ENCODE measurements around the gene DHRS13.
"Not testable (repeated sequence)": the region's sequence is repeated elsewhere in the genome, so short reads cannot be mapped to it uniquely, and the experiment has no call there.

DHRS13 gene

GRCh38 chr17:28908640-28909167, 5.8 kb upstream of the DHRS13 start:
- DNase-seq (ENCODE audit: low read depth), result no peak
- TF ChIP-seq, protein P1, sequence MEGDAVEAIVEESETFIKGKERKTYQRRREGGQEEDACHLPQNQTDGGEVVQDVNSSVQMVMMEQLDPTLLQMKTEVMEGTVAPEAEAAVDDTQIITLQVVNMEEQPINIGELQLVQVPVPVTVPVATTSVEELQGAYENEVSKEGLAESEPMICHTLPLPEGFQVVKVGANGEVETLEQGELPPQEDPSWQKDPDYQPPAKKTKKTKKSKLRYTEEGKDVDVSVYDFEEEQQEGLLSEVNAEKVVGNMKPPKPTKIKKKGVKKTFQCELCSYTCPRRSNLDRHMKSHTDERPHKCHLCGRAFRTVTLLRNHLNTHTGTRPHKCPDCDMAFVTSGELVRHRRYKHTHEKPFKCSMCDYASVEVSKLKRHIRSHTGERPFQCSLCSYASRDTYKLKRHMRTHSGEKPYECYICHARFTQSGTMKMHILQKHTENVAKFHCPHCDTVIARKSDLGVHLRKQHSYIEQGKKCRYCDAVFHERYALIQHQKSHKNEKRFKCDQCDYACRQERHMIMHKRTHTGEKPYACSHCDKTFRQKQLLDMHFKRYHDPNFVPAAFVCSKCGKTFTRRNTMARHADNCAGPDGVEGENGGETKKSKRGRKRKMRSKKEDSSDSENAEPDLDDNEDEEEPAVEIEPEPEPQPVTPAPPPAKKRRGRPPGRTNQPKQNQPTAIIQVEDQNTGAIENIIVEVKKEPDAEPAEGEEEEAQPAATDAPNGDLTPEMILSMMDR (IDR thresholded peaks at IDR 0.05; ENCODE audit: low read depth, low read length), result no peak
- no peak for TF ChIP-seq POLR2A (IDR thresholded peaks at IDR 0.05; ENCODE audit: extremely low read depth, insufficient read length)
- TF ChIP-seq MAX (IDR thresholded peaks at IDR 0.05; ENCODE audit: low read depth, low read length), result no peak
- no peak for TF ChIP-seq MYC (IDR thresholded peaks at IDR 0.05; ENCODE audit: low read depth, low read length)
- no peak overlapping the region for H3K4me3 ChIP-seq (ENCODE audit: low read depth, low read length)

DNA sequence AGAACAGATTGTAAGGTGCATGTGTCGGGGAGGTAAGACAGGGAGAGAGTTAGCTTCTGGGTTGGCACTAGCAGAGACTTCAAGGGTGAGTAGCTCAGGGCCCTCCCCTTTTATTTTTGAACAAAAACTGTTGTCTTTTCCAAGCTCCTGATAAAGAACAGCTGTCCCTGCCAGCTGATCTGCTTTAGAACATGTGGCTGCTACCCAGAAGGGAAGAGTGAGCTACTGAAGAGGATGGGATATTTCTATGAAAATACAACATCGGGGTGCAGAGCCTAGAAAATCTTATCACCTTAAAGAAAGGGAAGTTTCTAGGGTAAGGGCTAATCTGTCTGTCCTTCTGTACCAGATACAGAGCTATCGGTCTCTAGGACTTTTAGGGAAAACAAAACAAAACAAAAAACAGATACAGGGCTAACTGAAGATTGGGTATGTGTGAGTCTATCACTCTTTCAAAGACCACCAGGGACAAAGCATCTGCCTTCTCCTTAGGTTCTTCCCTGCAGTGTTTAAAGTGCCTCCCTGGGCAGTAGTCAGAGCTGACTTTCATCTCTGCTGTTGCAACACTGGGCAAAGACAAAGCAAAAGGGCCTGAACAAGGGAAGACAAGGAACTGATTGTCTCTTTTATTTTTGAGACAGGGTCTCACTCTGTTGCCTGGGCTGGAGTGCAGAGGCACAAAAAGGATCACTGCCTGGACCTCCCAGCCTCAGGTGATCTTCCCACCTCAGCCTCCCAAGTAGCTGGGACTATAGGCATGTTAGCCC, 5.0 kb upstream of the DHRS13 start:
- no peak for TF ChIP-seq MYC (IDR thresholded peaks at IDR 0.05; ENCODE audit: low read depth, low read length)
- TF ChIP-seq MAX (IDR thresholded peaks at IDR 0.05; ENCODE audit: low read depth, low read length), result no peak
- TF ChIP-seq, protein P1 (IDR thresholded peaks at IDR 0.05; ENCODE audit: low read depth, low read length), result no peak
- no peak for TF ChIP-seq POLR2A (IDR thresholded peaks at IDR 0.05; ENCODE audit: extremely low read depth, insufficient read length)
- no peak for DNase-seq (ENCODE audit: low read depth)
- no peak overlapping the region for H3K4me3 ChIP-seq (ENCODE audit: low read depth, low read length)

GRCh38 chr17:28906706-28907438, 4.0 kb upstream of the DHRS13 start:
- TF ChIP-seq, protein P1 (IDR thresholded peaks at IDR 0.05; ENCODE audit: low read depth, low read length), result no peak
- TF ChIP-seq POLR2A (IDR thresholded peaks at IDR 0.05; ENCODE audit: extremely low read depth, insufficient read length) (no peak), MAX (IDR thresholded peaks at IDR 0.05; ENCODE audit: low read depth, low read length) (no peak), MYC (IDR thresholded peaks at IDR 0.05; ENCODE audit: low read depth, low read length) (no peak)
- H3K4me3 ChIP-seq (ENCODE audit: low read depth, low read length), result no peak overlapping the region
- DNase-seq (ENCODE audit: low read depth), result no peak

- no peak overlapping the region for H3K4me3 ChIP-seq (ENCODE audit: low read depth, low read length)
- TF ChIP-seq, protein P1 (IDR thresholded peaks at IDR 0.05; ENCODE audit: low read depth, low read length), result no peak
- no peak for TF ChIP-seq MAX (IDR thresholded peaks at IDR 0.05; ENCODE audit: low read depth, low read length)
- TF ChIP-seq MYC (IDR thresholded peaks at IDR 0.05; ENCODE audit: low read depth, low read length), result no peak
- TF ChIP-seq POLR2A (IDR thresholded peaks at IDR 0.05; ENCODE audit: extremely low read depth, insufficient read length), result no peak
- no peak for DNase-seq (ENCODE audit: low read depth)
Measured at GRCh38 chr17:28906276-28906675, 3.4 kb upstream of the DHRS13 start.

DNA sequence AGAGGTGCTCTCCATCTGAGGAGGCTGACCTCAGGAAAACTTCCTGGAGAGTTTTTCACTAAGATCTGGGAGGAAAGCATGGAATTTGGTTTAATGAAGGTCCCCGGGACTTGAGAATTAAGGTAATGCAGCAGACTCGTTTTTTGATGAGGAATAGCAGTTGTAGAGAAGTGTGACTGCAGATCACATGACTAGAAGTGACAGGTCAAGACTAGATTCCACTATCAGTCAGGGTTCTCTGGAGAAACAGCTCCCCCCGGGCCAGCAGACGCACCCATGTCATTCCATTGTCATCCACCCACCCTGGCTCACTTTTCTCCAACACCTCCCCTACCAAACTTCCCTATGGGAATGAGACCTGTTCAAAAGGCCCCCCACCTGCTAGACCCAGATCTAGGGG, 1.9 kb upstream of the DHRS13 start:
- TF ChIP-seq POLR2A (IDR thresholded peaks at IDR 0.05; ENCODE audit: extremely low read depth, insufficient read length) (no peak), MAX (IDR thresholded peaks at IDR 0.05; ENCODE audit: low read depth, low read length) (no peak), MYC (IDR thresholded peaks at IDR 0.05; ENCODE audit: low read depth, low read length) (no peak)
- TF ChIP-seq, protein P1 (IDR thresholded peaks at IDR 0.05; ENCODE audit: low read depth, low read length), result no peak
- DNase-seq (ENCODE audit: low read depth), result no peak

GRCh38 chr17:28903546-28903841, 615 bp upstream of the DHRS13 start:
- not testable (repeated sequence) for H3K4me3 ChIP-seq (ENCODE audit: low read depth, low read length); DNase-seq (ENCODE audit: low read depth)

More for the DNA sequence above, 1.9 kb upstream of the DHRS13 start:
- no peak overlapping the region for H3K4me3 ChIP-seq (ENCODE audit: low read depth, low read length)
